Suppressor macrophage treated with lipopolysaccharide for 4 hours (primary cell): ENCODE results near the gene SEMA5A.

Experiments used
- DNase-seq: peaks from one replicate; pipeline ENCODE4 v3.0.0-alpha.2; 2020

The SEMA5A gene

DNA sequence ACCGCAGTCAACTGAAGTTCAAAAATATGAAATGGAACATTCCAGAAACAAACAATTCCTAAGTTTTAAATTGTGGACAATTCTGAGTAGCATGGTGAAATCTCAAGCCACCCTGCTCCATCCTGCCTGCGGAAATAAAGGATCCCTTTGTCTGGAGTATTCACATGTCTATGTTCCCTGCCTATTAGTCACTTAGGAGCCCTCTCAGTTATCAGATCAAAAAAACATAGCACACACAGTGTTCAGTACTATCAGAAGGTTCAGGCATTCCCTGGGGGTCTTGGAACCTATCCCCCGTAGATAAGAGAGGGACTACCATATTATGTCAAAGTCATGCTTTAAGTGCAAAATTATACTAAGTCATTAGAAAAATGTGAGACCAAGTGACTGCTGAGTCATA lies 300.8 kb downstream of the SEMA5A start:
- no peak for DNase-seq

DNA sequence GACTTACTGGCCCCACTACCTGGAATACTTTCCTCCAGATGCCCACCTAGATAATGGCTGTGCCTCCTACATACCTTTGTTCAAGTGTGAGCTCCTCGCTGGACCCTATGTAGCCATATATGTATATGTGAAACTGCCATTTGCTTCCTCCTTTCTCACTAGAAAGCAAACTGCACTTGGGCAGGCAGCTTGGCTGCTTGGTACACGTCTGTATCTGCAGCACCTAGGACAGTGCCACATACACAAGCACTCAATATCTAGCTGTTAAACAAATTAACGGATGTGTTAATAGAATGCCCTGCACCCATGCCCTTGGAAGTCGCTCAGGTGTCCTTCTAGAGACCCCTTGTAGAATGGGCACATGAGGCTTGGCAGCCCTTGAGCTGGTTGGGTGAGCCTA lies 301.5 kb downstream of the SEMA5A start:
- no peak for DNase-seq

DNA sequence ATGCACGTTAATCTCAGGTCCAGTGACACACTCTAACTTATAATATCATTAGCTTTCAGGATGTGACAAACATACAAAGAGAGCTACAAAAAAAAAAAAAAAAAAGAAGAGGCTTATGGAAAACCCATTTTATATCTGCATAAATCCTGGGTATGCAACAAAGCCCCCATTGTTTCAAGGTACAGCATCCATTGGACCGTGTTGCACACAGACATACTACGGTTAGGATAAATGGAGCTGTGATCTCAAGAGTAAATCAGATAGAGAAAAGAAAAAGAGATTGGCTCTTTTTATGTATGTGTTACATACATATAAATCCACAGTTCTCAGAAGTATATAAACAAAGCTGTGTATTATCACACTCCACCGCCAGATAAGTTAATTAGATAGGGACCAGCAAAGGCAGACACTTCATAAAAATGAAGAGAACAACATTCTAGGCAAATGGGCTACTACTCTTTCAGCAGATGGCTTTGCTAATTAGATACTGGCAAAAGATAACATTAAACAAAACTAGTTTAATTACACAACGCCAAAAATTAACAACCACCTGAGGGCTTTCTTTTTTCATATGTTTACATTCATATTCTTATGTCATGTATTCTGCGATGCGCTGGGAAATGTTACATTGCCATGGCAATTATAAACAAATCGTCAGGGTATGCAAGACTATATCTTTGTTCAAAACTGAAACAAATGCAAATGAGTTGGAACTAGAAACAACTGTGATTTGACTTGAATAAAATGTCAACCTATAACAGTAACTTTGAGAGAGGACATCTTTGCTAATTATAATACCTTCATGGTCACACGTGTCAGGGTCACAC lies 304.2 kb downstream of the SEMA5A start:
- no peak for DNase-seq

DNA sequence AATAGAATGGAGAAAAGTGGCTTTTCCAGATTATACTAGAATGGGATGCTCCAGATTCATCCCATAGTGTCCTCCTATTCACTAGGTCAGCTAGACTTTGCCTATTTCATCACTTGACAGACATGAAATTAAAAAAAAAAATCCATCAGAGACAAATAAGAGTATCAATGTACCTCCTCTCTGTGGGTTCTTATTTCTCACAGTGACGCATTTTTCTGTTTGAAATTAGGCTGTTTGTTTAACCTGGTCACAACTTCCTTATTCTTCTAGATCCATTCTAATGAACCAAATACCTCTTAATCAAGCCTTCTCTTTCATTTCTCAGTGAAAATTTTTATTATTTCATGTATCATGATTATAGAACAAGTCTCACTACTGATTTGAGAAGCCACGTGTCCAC lies 305.4 kb downstream of the SEMA5A start:
- no peak for DNase-seq

DNA sequence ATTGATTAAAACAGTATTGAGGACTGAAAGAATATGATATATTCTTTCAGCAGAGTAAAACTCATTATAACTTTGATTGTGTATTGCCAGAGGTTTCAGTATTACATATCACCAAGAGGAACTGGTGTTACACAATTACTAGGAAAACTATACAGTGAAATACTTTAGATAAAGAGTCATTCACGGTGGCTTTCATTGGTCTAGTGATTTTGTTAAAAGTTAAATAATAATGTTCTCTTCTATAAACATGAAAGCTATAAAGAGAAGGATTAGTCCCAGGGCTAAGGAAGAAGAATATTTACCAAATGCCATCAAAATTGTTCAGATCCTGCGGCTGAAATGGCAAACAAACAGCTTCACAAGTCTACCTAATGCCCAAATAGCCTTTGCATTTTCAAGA lies 306.2 kb downstream of the SEMA5A start:
- no peak for DNase-seq

DNA sequence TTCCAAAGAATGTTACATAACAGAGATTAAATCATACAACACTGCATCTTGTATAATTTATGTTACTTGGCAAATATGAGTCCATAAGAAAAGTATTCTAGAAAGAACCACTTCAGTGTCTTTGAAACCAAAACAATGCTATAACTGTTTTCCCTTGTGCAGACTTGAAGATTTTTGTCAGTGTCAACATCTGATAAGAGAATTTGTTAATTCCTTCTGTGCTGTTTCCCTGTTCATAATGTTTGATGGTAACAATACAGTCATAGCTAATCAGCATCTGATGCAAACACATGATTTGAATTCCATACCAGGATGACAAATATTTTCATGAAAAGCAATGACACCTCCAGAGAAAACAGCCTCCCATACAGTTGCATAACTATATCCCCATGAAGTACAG lies 306.8 kb downstream of the SEMA5A start:
- no peak for DNase-seq

DNA sequence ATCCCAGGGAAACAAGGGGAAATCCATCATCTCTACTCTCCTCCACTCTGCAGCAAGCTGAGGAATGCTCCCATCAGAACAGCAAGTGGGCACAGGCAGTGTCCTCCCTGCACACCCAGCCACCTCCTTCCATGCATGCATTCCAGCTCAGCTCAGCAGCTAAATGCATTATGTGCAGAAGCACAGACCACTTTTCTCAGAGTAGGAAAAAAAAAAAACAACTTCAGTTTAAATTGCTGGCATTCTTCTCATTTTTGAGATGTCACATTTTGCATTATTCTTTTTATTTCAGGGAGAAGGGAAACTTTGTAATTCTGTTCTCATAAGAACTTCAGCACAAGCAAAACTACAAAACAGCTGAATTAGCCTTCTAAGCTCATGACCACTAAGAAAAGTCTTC lies 312.2 kb downstream of the SEMA5A start:
- no peak for DNase-seq

DNA sequence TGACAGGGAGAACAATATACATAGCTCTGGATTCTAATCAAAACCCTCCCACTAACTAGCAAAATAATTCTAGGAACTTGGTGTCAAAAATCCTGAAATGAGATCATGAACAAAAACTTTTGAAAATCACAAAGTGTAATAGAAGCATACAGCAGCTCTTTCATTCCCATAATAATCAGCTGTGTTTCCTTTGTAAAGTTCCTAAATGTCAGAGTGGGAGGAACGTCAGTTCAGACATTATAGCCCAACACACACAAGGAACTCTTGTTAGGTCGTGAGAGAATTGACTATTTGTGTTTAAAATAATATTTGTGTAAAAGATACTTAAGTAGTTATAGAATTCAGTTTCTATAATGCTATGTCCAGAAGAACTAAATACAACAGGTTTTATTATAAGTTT lies 312.8 kb downstream of the SEMA5A start:
- no peak for DNase-seq

DNA sequence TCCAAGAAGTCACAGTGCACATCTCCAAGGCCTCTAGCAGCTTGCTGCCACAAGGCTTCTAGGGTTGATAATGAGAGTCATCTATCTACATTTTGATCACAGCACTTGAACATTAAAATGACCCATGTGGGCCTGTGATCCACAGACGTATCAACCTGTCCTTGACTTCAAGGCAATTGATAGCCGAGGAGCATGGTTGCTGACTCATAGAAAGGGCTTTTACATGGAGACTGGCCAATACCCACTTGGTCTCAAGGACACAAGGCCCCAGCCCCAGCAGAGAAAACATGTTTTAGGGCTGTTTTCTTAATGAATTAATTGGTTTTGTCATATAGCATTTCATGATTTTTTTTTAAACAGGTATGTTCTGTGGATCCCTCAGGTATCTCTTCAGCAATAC lies 314.0 kb downstream of the SEMA5A start:
- DNase-seq = no peak

DNA sequence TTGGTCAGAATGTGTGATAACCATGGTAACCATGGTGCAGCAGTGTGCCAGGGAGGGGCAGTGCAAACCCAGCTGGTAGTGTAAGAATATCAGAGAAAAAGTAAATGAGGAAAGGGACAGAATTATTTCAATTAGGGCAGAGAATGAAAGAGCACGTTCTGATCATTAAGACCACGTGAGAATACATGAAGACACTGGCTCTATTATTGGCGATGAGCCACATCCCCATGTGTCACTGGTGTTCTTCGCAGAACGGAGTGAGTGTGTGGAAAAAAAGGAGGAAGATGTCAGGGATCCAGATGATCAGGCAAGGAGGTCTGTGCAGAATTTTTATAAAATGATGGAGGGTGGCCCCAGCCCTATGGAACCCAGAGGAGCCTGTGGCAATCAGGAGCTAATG lies 315.5 kb downstream of the SEMA5A start:
- DNase-seq = no peak

DNA sequence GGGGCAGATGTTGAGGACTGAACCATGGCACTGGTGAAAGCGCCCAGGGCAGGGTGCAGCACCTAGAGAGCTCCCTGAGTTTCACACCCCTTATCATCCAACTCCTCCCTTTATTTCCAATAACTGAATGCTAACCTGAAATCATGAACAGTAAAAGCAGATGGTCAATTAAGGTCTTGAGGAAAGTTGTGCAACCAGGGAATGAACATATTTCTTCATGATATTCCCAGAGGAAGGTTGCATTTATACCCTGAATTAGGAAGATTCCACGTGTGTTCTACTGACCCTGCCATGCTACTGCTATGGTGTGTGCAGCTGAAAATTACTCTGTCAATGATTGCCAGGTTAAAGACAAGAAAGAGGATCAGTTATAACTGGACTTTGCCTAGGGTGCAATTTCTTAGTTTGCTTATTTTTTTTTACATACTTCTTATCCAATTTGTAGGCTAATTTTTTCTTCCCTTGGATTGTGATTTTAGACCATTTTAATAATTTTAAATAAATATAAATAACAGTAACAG lies 319.8 kb downstream of the SEMA5A start:
- DNase-seq = no peak

DNA sequence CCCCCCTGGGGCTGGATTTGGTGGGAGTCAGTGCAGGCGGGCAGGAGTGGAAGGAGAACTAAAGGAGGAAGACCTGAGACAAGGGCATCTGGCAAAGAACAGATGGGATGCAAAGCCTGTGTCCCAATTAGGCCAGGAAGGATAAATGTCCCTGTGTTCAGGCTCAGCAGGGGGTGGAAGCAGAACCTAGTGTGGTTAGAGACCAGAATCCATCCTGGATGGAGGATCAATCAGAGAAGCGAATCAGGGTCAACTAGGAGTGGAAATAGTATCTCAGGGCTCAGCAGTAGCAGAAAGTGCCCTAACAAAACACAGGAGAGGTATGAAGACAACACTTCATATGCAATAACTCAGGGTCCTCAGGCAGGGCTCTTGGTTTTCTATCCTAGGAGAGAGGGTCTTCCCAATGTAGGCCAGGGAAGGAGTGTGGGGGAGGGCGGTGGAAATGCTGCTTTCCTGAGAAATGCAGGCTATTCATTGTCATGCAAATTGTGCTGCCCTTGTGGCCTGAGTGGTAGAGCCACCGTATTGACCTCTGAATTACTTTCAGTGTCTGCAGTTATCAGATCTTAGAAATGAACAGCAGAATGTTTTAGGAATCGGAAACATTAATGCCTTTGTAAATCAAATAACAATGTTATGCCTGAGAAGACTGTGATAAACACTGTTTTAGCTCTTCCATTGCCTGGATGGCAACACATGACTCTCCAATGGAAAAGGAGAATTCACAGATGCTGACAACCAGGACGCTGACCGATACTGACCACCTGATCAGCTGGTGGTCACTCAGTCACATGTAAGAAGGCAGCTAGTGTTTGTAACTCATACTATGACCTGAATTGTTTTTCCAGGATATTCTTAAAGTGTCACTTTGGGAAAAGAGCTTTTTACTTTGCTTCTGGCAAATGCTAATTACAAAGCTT lies 323.6 kb downstream of the SEMA5A start:
- DNase-seq = no peak

DNA sequence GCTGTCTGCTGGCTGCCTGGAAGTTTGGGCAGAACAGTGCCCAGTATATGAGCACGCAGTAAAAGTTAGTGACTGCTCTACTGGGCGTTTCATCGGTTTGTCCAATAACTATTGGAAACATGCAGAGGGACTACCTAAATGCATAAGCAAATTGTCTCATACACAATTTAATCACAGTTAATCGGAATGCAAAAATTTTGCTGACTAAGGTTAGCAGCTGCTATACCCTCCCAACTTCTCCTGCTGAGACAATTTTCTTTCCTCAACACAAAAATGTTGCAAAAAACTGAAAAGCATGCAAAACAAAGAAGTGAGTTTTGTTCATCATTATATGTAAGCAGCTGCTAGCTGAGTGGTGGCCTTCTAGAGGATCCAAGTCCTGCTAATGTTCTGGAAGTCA lies 327.5 kb downstream of the SEMA5A start:
- no peak for DNase-seq

DNA sequence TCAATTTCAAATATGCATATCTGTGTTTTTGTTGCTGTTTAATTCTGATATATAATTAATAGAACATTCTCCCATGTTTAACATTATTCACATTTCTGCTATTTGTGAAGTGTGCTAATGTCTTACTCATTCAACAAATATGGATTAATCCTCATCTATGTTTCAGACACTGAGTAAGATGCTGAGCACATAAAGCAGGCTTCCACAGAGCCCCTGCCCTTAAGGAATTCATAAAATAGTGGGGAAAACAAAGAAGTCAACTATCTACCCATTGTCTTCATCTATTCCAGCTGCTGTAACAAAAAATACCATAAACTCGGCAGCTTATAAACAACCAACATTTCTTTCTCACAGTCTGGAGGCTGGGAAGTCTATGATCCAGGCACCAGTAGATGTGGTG lies 333.3 kb downstream of the SEMA5A start:
- DNase-seq = no peak

DNA sequence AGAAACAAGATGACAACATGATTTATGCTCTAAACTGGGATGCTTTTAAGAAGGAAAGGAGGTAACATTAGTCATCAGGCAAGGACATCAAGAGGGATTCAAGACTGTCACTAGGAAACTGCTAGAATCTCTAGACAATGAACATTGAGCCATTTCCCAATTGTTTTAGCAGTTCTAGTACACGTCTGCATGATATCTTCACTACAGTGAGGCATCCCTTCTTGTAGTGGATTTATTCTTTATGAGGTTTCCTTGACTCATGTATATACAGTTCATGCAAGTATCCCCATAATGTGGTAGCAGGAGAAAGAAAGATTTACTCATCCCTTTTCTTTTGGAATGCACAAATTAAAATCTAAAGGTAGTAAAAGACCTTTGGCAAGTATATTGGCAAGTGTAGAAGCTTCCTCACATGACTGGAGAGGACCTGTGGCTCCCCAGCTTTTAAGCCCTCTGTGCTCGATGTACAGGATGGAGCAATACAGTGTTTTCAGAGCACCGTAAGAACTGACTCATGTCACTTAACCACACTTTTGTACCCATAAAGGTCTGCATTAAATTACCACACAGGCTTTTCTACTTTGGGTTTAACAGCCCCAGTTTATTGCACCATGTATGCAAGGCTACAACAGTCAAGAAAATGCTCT lies 335.9 kb downstream of the SEMA5A start:
- DNase-seq = no peak

DNA sequence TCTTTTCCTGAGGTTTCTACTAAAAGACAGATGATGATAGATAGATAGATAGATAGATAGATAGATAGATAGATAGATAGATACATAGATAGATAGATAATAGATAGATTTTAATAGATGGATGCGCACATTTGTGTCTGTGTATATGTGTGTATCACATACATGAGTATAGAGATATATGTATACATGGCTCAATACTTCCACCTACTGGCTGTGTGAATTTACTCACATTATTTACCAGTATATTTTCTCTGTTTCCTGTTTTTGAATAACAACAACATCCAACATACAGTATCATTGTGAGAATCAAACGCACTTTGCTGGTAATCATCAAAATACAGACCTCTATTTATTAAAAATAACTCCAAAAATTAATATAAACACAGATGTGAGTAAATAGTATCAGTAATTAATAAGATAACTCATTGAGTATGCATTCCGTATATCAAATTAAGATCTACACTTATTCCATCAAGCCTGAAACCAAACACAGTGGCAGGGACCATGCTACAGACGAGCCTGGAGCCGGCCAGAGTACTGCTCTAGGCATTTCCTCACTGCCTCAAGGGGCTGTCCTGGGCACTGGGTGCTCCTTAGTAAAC lies 338.0 kb downstream of the SEMA5A start:
- peak; percentile 57 for DNase-seq

DNA sequence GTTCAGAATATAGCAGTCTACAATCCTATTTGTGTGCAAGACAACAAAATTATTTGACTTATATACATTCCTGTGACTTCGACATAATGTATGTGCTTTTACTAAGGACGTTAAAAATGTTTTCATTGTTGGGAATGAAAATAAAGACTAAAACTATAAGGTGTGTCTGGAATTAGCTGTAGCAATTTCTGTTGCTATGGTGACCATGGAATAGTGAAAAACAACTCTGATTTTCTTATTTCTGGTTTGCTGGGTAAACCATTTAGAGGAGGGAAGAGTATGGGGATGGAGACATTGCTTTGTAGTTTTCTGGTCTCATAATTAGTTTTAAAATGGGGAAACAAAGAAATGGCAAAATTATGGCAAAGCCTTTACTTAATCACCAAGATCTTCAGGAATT lies 343.2 kb downstream of the SEMA5A start:
- no peak for DNase-seq

DNA sequence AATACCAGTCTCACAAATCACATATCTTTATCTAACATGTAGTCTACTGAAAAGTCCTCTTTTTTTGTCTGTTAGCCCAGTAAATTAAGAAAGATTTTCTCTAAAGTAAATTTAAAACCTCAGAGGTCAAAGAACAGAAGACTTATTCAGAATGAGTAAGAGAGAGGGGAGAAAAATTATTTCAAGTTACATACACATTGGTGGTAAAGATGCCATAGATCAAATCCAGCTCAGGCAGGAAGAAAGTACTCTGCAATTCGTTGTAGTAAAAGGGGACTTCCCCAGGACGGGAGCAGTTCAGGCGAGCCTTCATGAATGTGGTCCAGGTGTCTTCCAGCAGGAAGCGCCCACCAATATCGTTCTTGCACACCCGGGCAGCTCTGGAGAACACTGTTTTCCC lies 344.1 kb downstream of the SEMA5A start:
- no peak for DNase-seq

DNA sequence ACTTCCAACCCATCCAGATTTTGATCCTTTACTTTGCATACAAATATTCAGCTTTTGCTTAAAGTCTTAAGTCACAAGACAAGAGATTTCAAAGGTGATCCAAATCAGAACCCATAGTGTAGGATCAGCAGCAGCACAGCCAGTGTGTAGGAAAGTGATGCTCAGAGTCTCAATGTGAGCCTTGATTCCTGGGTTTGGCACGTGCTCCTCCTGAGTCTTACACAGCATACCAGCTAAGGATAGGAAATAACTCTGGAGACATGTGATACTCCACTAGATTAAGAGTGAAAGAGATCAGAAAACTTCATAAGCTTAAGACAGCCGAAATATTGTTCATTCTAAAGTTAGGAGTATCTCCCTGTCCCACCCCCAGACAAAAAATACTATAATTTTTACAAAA lies 344.9 kb downstream of the SEMA5A start:
- no peak for DNase-seq

DNA sequence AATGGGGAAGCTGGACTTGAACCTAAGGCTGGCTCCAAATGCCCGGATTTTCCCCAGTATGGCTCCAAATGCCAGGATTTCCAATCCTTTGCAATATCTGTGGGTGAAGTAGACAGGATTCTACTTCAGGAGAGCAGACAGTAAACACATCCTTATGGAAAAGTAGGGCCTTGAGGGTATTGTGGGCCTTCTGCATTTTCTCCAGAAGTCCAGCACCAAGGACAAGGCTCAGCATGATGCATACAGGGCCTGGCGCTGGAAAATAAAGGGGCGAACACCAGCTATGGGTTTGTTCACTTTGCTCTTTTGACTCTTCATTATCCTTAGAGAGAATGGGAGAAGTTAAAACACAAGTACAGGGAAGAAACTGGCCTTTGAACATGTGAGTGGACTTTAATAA lies 347.5 kb downstream of the SEMA5A start:
- DNase-seq = no peak

DNA sequence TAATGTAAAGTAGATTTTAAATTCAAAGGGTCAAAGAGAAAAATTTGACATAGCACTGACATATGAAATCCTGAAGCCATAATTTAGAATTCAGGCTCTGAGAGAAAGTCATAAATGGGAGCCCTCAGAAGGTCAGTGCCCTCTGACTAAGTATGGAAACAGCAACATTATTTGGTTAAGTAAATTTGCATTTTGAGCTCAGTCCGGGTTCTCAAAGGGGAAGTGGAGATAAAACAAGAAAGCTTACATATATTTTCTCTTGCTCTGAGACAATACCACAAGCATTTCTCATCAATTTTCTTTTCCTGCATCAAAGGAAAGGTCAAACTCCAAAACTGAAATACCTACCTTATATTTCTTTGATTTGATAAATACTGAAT lies 348.0 kb downstream of the SEMA5A start:
- DNase-seq = no peak

DNA sequence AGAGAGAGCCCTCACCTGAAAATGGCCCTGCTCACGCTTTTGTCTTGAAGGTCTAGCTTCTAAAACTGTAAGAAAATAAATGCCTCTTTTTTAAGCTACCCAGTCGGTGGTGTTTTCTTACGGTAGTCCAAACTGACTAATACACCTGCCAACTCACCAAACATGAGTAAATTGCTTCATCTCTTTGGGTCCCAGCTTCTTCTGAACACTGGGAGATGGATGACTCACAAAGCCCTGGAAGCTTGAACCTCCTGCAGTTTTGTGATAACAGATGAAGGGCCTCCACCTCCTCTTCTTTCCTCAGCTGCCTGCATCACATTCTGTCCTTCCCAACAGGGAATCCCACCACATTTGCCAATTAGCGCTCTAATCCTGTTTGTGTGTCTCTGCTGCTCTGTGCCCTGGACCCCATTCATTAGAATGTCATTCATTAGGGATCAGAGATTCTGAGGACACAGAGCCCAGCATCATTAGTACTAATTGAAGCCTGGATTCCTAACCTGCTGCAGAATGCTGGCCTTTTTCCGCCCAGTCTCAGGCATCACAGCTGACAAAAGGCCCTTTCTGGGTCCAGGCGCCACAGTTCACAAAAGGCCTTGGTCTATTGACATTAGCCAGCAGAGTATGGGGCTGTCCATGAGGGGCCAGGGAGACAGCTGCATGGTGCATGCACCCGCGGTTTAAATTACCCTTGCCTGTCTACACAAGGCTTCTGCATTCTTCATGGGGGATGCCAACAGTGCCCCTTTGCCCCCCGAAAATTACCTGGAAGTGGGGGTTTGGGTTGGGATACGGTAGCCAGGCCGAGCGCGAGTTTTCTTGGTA lies 349.3 kb downstream of the SEMA5A start:
- no peak for DNase-seq
